HCT116 (cell line): Measurements from ENCODE around the gene MAPK8. TPM values are rescaled to one million over a fixed set of nuclear protein-coding genes. Genes with fewer than 3 reads are reported as not detected.

ENCODE experiments used
- ATAC-seq: fragments of 200-7000 bp; cut with Tn5 transposase; 2 replicates; pipeline ENCODE4 v1.9.1; 2020; ENCODE audit warnings: mild to moderate bottlenecking, moderate library complexity
- BruUV-seq: library from RNA; stranded (reverse); fragments of 400-500 nt; replicated peaks from 2 replicates; lab custom pipeline; 2021; lab: Mats Ljungman, UMichigan
- CTCF ChIA-PET: fragments of 300-600 bp; sonication (Branson Sonifier 250); formaldehyde crosslinking; loops from one replicate; lab custom pipeline; 2021; ENCODE audit warnings: antibody characterized with exemption; lab: Charles Lee
- POLR2A ChIA-PET: fragments of 300-600, 350-600 bp; sonication (Branson Sonifier 250); formaldehyde crosslinking; loops from one replicate; lab custom pipeline; 2021; ENCODE audit warnings: antibody characterized with exemption; lab: Charles Lee
- RAD21 ChIA-PET, 2 experiments: fragments of 300-600 bp; sonication (Branson Sonifier 250); formaldehyde crosslinking; loops; one replicate each; lab custom pipeline; 2023; ENCODE audit warnings: low total read pairs in 2 of 2; ENCODE audit not compliant: uncharacterized antibody in 2 of 2, unreplicated experiment in 2 of 2, low non-redundant PET in 1 of 2; lab: Charles Lee
- DNase-seq: peaks from one replicate; pipeline ENCODE4 v3.0.0-alpha.2; 2010; ENCODE audit warnings: low read depth, low spot score
- H2AFZ ChIP-seq: fragments of 200-600 bp; shearing (Covaris generic), sonication (generic); 2 replicates; pipeline ENCODE4 v1.6.1; 2017; ENCODE audit warnings: low read depth, mixed run types, mixed read lengths, antibody characterized with exemption, low read length; ENCODE audit not compliant: poor library complexity, severe bottlenecking
- H3K27ac ChIP-seq: 2 replicates; pipeline ENCODE4 v1.5.1; 2012; ENCODE audit warnings: low read depth, low read length
- H3K27me3 ChIP-seq: fragments of 200-600 bp; sonication (generic); 2 replicates; pipeline ENCODE4 v1.6.1; 2016; ENCODE audit warnings: mixed run types, low read length, mixed read lengths; ENCODE audit not compliant: insufficient read depth
- H3K36me3 ChIP-seq, 2 experiments: fragments of 200-500 bp in 1 of 2; fragments of 200-600 bp in 1 of 2; sonication (Bioruptor generic) in 1 of 2; sonication (generic) in 1 of 2; 2 replicates each; pipeline versions ENCODE4 v1.5.1 to v1.6.1; 2014 to 2016; ENCODE audit warnings: low read length in 2 of 2, inconsistent platforms in 1 of 2, mixed read lengths in 1 of 2, mixed run types in 1 of 2; ENCODE audit not compliant: insufficient read depth in 2 of 2, control insufficient read depth in 1 of 2
- H3K4me1 ChIP-seq, 2 experiments: fragments of 200-600 bp in 1 of 2; sonication (generic) in 1 of 2; 2 replicates each; pipeline versions ENCODE4 v1.5.1 to v1.6.1; 2012 to 2017; ENCODE audit warnings: low read length in 2 of 2, inconsistent platforms in 1 of 2, mild to moderate bottlenecking in 1 of 2, mixed read lengths in 1 of 2, mixed run types in 1 of 2, moderate library complexity in 1 of 2; ENCODE audit not compliant: insufficient read depth in 2 of 2, control insufficient read depth in 1 of 2
- H3K4me2 ChIP-seq: fragments of 200-600 bp; sonication (generic); 2 replicates; pipeline ENCODE4 v1.6.1; 2017; ENCODE audit warnings: mixed run types, low read length, mixed read lengths
- H3K4me3 ChIP-seq, 2 experiments: fragments of 200-600 bp in 1 of 2; sonication (generic) in 1 of 2; replicated peaks in 1 of 2; 2 replicates each; pipeline ENCODE4 v1.5.1; 2011 to 2016; ENCODE audit warnings: low read length in 2 of 2, control low read depth in 1 of 2, low read depth in 1 of 2, mild to moderate bottlenecking in 1 of 2, mixed read lengths in 1 of 2, mixed run types in 1 of 2
- H3K79me2 ChIP-seq: fragments of 200-600 bp; sonication (generic); 2 replicates; pipeline ENCODE4 v1.6.1; 2017; ENCODE audit warnings: mild to moderate bottlenecking, mixed run types, low read length, moderate library complexity, mixed read lengths; ENCODE audit not compliant: insufficient read depth
- H3K9ac ChIP-seq: fragments of 200-600 bp; sonication (generic); 2 replicates; pipeline ENCODE4 v1.6.1; 2016; ENCODE audit warnings: low read length, mixed read lengths
- H3K9me2 ChIP-seq: fragments of 200-600 bp; sonication (generic), shearing (Covaris generic); 2 replicates; pipeline ENCODE4 v1.6.1; 2017; ENCODE audit warnings: mixed run types, mild to moderate bottlenecking, moderate library complexity; ENCODE audit not compliant: insufficient read depth
- H3K9me3 ChIP-seq, 2 experiments: fragments of 200-500 bp in 1 of 2; fragments of 200-600 bp in 1 of 2; sonication (Bioruptor generic) in 1 of 2; sonication (generic) in 1 of 2; 2 replicates each; pipeline ENCODE4 v1.6.1; 2014 to 2017; ENCODE audit warnings: low read length in 2 of 2, mixed read lengths in 2 of 2, inconsistent platforms in 1 of 2, low read depth in 1 of 2, mild to moderate bottlenecking in 1 of 2, mixed run types in 1 of 2, moderate library complexity in 1 of 2; ENCODE audit not compliant: control insufficient read depth in 1 of 2, insufficient read depth in 1 of 2
- H4K20me1 ChIP-seq: fragments of 200-600 bp; sonication (generic), shearing (Covaris generic); 2 replicates; pipeline ENCODE4 v1.6.1; 2017; ENCODE audit warnings: mixed run types, mild to moderate bottlenecking, moderate library complexity; ENCODE audit not compliant: insufficient read depth
- CEBPB ChIP-seq: IDR thresholded peaks from 2 replicates; pipeline ENCODE4 v1.6.1; 2012; ENCODE audit warnings: low read depth
- CTCF ChIP-seq, 3 experiments: fragments of 200-600 bp in 1 of 3; sonication (generic) in 1 of 3; IDR thresholded peaks in 2 of 3; conservative IDR thresholded peaks in 1 of 3; 2 replicates each; pipeline ENCODE4 v1.5.1; 2012 to 2017; ENCODE audit warnings: low read depth in 2 of 3, low read length in 2 of 3, antibody characterized with exemption in 1 of 3, borderline replicate concordance in 1 of 3, control low read depth in 1 of 3, mild to moderate bottlenecking in 1 of 3, mixed read lengths in 1 of 3, mixed run types in 1 of 3, moderate library complexity in 1 of 3; ENCODE audit not compliant: insufficient read depth in 1 of 3
- ELF1 ChIP-seq: IDR thresholded peaks from 2 replicates; pipeline ENCODE4 v1.6.1; 2012; ENCODE audit warnings: low read depth, borderline replicate concordance
- EZH2 ChIP-seq: fragments of 200-600 bp; sonication (generic); IDR thresholded peaks from 2 replicates; pipeline ENCODE4 v1.6.1; 2017; ENCODE audit warnings: antibody characterized with exemption, mixed run types
- MAX ChIP-seq: IDR thresholded peaks from 2 replicates; pipeline ENCODE4 v1.6.1; 2012
- POLR2A ChIP-seq: IDR thresholded peaks from 2 replicates; pipeline ENCODE4 v1.7.0; 2011; ENCODE audit warnings: borderline replicate concordance; ENCODE audit not compliant: insufficient read depth, insufficient read length; ENCODE audit errors: extremely low read depth
- POLR2AphosphoS5 ChIP-seq: IDR thresholded peaks from 2 replicates; pipeline ENCODE4 v1.6.1; 2011; ENCODE audit warnings: mild to moderate bottlenecking, low read depth, low read length, moderate library complexity
- YY1 ChIP-seq: IDR thresholded peaks from 2 replicates; pipeline ENCODE4 v1.6.1; 2011; ENCODE audit warnings: low read length, low read depth, moderate library complexity, mild to moderate bottlenecking; ENCODE audit not compliant: insufficient replicate concordance; ENCODE audit errors: extremely low read depth
- ZFX ChIP-seq: fragments of 450-650 bp; IDR thresholded peaks from 2 replicates; pipeline ENCODE4 v1.6.1; 2017
- ZNF274 ChIP-seq: fragments of 200-500 bp; sonication (Bioruptor generic); IDR thresholded peaks from 2 replicates; pipeline ENCODE4 v1.6.1; 2014; ENCODE audit warnings: mild to moderate bottlenecking, low read depth, low read length, inconsistent platforms
- intact Hi-C: fragments of 100-400 bp; cut with micrococcal nuclease; formaldehyde crosslinking; loops from 2 replicates; pipeline ENCODE4 v1.10.0; 2022
- total RNA-seq: library from RNA; stranded (reverse); gene quantifications from one replicate; pipeline ENCODE4 v1.2.1, GENCODE V29; 2021; ENCODE audit not compliant: unreplicated experiment

The MAPK8 gene
- total RNA-seq, 1 experiment from 2014 or later, result 71.0 TPM

GRCh38 chr10:48322017-48322416 is 15.5 kb downstream of the MAPK8 start:
- ChIA-PET POLR2A (no interaction called here), CTCF (no interaction called here), RAD21 (no interaction called here)
- Histone ChIP-seq H3K79me2 (peaks cover 91% of the 10 kb centered on the region), H3K4me2 (no peak overlapping the region), H3K27ac (no peak overlapping the region), H2AFZ (no peak overlapping the region)
- intact Hi-C loops, result no loop called here
- DNase-seq, result no peak
- TF ChIP-seq YY1 (no peak), POLR2A (no peak), ELF1 (no peak), CTCF (IDR thresholded peaks at IDR 0.05 in 2 of 3, conservative IDR thresholded peaks at IDR 0.05 in 1 of 3; ENCODE audit: borderline replicate concordance in 1 of 3, insufficient read depth in 1 of 3, low read depth in 2 of 3, low read length in 2 of 3) (no peak), MAX (no peak), ZNF274 (no peak), ZFX (no peak)
- TF ChIP-seq, all 23 proteins: peak for 0
- H3K4me3 ChIP-seq, result no peak overlapping the region
- ATAC-seq, result no peak
- no TSS peak for BruUV-seq
- H3K4me1 ChIP-seq, result peaks cover 4 to 6% of the 10 kb centered on the region in 2 experiments; a peak in 1 of 4 replicates
- no peaks in the 10 kb centered on the region for H3K9me3 ChIP-seq
- H3K36me3 ChIP-seq, result no peaks in the 10 kb centered on the region
- no peaks in the 10 kb centered on the region for H3K9me2 ChIP-seq
- peaks cover 7% of the 10 kb centered on the region; the same call in 1 of the 2 replicates for H4K20me1 ChIP-seq
- H3K27me3 ChIP-seq, result no peaks in the 10 kb centered on the region
- no peak overlapping the region for H3K9ac ChIP-seq

- RAD21 ChIA-PET, result no interaction called here
- Histone ChIP-seq H3K4me3 (no peak overlapping the region), H4K20me1 (peaks cover 7% of the 10 kb centered on the region; the same call in 1 of the 2 replicates), H3K9me3 (no peaks in the 10 kb centered on the region), H3K79me2 (peaks cover 90% of the 10 kb centered on the region), H3K9ac (no peak overlapping the region), H3K9me2 (no peaks in the 10 kb centered on the region), H3K4me1 (no peaks in the 10 kb centered on the region), H3K27ac (no peak overlapping the region), H3K36me3 (no peaks in the 10 kb centered on the region), H2AFZ (no peak overlapping the region), H3K4me2 (no peak overlapping the region), H3K27me3 (no peaks in the 10 kb centered on the region)
- POLR2A ChIA-PET, result no interaction called here
- TF ChIP-seq POLR2AphosphoS5, result no peak
- no peak for TF ChIP-seq CEBPB
- no peak for TF ChIP-seq ZFX
- TF ChIP-seq EZH2, result no peak
- no peak for TF ChIP-seq MAX
- no peak for TF ChIP-seq ELF1
- intact Hi-C loops, result no loop called here
- ATAC-seq (no peak), DNase-seq (no peak)
- CTCF ChIA-PET, result no interaction called here
- BruUV-seq, result no TSS peak
These were observed 18.1 kb downstream of the MAPK8 start for GRCh38 chr10:48324580-48324979.
